Ramos (cell line): ENCODE measurements around the gene ADCY1.

Experiments
- in situ Hi-C: fragments of 300-500 bp; cut with MboI; formaldehyde crosslinking; loops from one replicate; pipeline ENCODE4 v1.14.3; 2022; ENCODE audit warnings: low sequenced_read_pairs; ENCODE audit not compliant: unreplicated experiment

Gene ADCY1

DNA sequence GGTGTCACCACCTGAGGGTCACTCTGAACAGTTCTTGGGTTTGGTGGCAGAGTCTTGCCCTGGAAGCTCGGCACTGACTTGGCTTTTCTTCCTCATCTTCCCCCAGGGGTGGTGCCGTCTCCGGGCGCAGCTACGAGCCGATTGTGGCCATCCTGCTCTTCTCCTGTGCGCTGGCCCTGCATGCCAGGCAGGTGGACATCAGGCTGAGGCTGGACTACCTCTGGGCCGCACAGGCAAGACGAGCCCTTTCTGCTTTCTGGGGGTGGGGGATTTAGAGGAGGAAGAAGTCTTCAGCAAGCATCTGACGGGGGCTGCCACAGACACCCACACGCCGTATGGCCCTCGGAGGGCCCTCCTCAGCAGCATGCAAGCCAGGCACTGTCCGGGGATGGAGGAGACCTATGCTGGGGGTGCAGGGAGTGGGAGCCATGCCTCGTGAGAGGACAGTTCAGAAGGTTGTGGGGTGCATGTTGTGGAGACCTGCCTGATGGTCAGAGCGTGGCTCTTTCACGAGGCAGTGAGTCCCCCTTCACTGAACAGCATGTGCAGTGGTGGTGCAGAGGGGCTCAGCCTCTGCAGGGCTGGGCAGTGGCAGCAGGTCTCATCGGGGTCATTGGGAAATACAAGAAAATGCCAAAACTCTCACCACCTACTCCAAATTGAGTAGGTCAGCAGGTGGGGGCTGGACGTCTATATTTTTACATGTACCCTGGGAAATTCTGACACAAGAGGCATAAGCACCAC, 112.4 kb downstream of the ADCY1 start:
- in situ Hi-C loops: no loop called here

- in situ Hi-C loops: no loop called here
Observed at GRCh38 chr7:45687185-45687560, 113.0 kb downstream of the ADCY1 start.

GRCh38 chr7:45687721-45688120, 113.6 kb downstream of the ADCY1 start:
- in situ Hi-C loops: no loop called here

GRCh38 chr7:45688382-45688781, 114.2 kb downstream of the ADCY1 start:
- in situ Hi-C loops: no loop called here

GRCh38 chr7:45689011-45689796, 115.0 kb downstream of the ADCY1 start:
- in situ Hi-C loops: no loop called here

- in situ Hi-C loops: no loop called here
Observed at GRCh38 chr7:45689797-45690761, 115.9 kb downstream of the ADCY1 start.

- in situ Hi-C loops: no loop called here
Observed at GRCh38 chr7:45690762-45691150, 116.6 kb downstream of the ADCY1 start.

- in situ Hi-C loops: no loop called here
Observed at GRCh38 chr7:45691155-45691656, 117.0 kb downstream of the ADCY1 start.

GRCh38 chr7:45692031-45692430, 117.9 kb downstream of the ADCY1 start:
- in situ Hi-C loops: no loop called here

DNA sequence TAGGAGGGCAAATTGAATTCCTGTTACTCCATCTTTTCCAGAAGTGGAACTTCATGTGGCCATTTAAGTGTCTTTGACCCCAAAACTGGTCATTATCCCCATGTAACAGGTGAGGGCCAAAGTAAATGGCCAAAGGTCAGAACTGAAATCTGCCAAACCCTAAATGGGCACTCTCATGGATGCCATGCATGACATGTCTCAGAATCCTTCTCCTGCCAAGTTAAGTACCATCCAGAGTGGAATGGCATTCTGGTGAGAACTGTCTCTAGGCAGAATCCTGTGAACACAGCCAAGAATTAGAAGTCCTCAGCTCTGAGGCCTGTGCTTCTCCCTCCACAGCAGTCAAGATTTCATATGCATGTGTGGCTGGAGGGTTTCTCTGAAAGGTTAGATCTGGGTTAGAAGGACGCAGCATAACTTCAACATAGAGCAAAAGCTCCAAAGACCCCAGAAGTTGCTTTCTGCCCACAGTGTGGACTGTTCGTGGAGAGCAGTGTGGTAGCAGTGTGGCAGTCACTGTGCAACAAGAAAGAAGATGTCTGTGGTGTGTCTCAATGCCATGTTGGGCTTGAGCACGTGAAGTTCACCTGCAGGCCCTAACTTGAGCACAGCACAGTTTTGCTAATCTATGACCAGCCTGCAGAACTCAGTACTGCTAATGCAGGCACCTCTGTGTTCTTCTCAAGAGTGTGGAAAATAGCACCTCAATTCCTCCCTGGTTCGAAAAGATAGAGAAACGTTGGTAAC, 121.3 kb downstream of the ADCY1 start:
- in situ Hi-C loops: no loop called here

DNA sequence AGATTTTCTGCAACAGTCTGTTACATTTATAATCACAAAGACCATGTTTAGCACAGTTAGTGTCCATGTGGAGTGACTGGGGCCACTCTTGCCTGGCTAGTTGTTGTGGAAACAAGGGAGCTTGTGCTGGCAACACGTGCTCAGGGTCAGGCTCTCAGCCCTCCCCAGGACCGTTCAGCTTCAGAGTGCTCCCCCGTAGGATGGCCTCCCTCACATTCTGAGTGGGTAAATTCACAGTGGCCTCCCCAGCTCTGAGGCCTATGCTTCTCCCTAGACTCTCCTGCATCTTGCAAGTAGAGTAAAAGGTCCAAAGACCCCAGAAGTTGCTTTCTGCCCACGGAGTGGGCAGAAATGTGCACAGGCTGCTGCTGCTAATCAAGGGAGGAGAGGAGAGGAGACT, 122.3 kb downstream of the ADCY1 start:
- in situ Hi-C loops: no loop called here

DNA sequence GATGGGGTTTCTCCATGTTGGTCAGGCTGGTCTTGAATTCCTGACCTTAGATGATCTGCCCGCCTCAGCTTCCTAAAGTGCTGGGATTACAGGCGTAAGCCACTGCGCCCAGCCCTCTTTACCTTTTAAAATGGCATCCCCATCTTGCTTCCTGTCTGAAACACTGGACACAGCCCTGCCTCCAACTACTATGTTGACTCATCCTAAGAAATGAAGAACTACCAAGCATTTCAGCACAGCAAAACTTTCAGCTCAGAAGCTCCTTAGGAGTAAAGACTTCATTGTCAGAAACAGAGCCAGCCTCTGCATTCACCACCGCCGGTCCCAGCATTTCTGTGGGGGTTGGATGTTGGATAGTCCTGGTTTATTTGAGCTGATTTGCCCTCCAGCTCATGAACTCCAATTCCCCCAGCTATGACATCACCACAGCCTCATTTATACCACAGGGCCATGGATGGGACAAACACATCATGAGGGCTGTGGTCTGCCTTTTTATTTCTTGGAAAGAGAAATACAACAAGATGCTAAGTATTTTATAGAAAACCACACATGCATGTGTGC, 123.5 kb downstream of the ADCY1 start:
- in situ Hi-C loops: no loop called here

GRCh38 chr7:45698303-45699014, 124.3 kb downstream of the ADCY1 start:
- in situ Hi-C loops: no loop called here

DNA sequence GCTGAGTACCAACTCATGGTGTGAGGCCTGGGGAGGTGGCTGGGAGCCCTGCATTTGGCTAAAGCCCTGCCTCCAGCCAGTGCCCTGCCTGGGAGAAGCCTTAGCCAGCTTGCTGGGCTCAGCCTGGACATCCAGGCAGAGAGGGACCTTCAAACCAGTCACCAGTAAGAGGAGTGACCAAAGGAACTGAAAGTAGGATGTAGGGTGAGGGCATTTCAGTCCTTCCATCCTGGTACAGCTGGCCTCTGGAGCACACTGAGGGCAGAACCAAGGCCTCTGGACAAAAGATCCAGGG, 124.8 kb downstream of the ADCY1 start:
- in situ Hi-C loops: no loop called here

- in situ Hi-C loops: no loop called here
Observed at GRCh38 chr7:45699726-45700390, 125.7 kb downstream of the ADCY1 start.

- in situ Hi-C loops: no loop called here
Observed at GRCh38 chr7:45700556-45700955, 126.4 kb downstream of the ADCY1 start.

GRCh38 chr7:45701701-45702510, 127.7 kb downstream of the ADCY1 start:
- in situ Hi-C loops: no loop called here

GRCh38 chr7:45702751-45703150, 128.6 kb downstream of the ADCY1 start:
- in situ Hi-C loops: no loop called here
